Measurements from ENCODE around the gene UBE2E3.
"Not testable (repeated sequence)": the region's sequence is repeated elsewhere in the genome, so short reads cannot be mapped to it uniquely, and the experiment has no call there.

Gene UBE2E3

GRCh38 chr2:181036848-181037603, 56.6 kb downstream of the UBE2E3 start:
- no peak for DNase-seq

DNA sequence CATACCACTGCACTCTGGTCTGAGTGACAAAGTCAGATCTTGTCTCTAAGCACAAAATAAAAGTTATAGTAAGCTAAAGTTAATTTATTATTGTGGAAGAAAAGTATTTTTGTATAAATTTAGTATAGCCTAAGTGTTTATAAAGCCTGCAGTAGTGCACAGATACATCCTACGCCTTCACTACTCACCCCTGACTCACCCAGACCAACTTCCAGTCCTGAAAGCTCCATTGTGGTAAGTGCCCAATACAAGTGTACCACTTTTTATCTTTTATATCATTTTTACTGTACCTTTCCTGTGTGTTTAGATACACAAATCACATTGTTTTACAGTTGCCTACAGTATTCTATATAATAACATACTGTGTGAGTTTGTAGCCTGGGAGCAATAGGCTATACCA, 57.5 kb downstream of the UBE2E3 start:
- no peak for DNase-seq

GRCh38 chr2:181038796-181039195, 58.4 kb downstream of the UBE2E3 start:
- DNase-seq, result no peak

- DNase-seq, result not testable (repeated sequence)
These were observed 60.4 kb downstream of the UBE2E3 start for GRCh38 chr2:181040839-181041238.

DNA sequence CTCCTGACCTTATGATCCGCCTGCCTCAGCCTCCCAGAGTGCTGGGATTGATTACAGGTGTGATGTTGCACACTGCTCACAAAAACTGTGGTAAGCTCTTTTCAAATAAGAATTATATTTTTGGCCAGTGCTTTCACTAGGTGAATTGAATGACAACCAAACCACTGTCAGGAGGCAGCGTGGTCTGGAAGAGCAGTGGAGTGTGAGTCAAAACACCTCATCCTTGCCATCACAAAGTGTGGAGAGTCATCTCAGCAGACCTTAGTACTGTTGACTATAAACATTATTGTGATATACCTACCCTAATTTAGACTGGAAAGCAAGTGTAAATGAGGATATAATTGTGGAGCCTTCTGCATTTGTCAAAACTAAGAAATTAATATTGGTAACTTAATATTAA, 61.3 kb downstream of the UBE2E3 start:
- DNase-seq, result no peak

- DNase-seq, result no peak
These were observed 62.3 kb downstream of the UBE2E3 start for GRCh38 chr2:181042706-181043105.

DNA sequence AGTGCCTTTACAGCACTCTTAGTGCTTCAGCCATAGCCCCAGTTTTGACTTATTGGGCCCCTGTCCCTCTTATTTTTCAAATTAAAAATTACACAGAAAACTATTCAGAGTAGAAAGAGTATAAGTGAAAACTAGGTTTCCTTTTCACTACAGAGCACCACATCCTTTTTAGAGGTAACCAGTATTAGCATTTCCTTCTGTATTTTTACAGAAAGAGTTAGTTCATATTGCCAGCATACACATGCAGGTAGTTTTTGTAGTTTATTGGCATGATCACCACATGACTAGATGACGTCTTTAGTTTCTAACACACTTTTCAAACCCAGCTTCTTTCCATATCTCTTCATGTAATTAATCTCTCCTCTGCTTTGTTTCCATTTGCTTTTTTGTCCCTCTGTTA, 66.4 kb downstream of the UBE2E3 start:
- DNase-seq, result no peak

DNA sequence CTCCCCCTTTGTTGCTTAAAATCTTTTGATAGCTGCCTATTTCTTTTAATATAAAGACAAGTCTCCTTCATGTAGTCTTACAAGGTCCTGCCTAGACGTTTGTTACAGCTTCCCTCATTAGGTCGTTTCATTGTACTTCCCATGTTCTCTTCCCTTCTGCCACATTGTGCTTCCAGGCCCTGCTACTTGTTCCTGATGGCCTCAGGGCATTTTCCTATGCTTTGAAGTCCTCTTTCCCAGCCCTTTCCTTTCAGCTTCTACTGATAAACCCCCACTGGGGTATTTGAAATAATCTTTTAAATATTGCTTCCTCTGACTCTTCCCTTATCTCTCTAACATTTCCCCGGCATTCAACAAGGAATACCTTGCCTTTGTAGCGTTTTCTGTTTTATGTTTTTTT, 67.4 kb downstream of the UBE2E3 start:
- no peak for DNase-seq

- DNase-seq, result no peak
These were observed 71.6 kb downstream of the UBE2E3 start for GRCh38 chr2:181051861-181052522.

DNA sequence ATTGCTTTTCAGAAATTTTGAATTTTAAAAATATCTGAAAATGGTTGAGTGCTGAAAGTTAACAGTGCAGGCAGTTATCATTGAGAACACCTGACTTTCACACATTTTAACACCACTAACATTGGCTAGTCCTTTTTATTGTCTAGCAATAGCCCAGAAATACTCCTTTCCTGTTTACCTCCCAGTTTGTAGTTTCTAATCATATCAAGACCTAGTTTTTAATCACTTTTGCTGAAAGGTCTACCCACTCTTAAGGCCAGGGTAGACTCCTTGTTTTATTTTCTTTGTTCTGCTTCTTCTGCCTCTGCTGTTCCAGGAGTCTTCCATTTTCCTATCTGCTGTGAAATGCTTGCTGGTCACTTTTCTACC, 72.1 kb downstream of the UBE2E3 start:
- DNase-seq, result no peak

DNA sequence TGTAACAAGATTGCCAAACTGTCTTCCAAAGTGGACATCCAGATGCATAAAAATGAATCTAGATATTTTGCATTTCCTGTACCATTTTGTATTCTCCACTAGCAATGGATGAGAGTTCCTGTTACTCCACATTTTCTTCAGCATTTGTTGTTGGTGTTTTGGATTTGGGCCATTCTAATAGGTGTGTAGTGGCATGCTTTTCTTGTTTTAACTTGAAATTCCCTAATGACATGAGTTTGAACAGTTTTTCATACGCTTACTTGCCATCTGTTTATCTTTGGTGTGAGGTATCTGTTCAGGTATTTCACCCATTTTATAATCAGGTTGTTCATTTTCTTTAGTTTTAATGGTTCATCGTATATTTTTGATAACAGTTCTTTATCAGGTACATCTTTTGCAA, 73.9 kb downstream of the UBE2E3 start:
- no peak for DNase-seq

DNA sequence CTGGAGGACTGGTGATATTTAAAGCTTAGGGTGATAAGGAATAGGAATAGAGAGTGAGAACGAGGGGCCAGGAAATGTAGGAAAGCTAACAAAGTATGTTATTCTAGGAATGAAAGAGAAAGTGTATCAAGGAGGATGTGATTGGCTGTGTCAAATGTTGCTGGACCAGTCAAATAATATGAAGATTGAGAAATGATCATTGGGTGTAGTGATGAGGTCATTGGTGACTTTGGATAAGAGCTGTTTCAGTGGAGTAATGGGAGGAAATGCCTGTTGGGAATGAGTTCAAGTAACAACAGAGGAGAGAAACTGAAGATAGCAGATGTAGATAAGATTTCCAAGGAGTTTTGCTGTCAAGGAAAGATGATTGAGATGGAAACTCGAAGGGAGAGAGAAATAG, 74.4 kb downstream of the UBE2E3 start:
- no peak for DNase-seq

DNA sequence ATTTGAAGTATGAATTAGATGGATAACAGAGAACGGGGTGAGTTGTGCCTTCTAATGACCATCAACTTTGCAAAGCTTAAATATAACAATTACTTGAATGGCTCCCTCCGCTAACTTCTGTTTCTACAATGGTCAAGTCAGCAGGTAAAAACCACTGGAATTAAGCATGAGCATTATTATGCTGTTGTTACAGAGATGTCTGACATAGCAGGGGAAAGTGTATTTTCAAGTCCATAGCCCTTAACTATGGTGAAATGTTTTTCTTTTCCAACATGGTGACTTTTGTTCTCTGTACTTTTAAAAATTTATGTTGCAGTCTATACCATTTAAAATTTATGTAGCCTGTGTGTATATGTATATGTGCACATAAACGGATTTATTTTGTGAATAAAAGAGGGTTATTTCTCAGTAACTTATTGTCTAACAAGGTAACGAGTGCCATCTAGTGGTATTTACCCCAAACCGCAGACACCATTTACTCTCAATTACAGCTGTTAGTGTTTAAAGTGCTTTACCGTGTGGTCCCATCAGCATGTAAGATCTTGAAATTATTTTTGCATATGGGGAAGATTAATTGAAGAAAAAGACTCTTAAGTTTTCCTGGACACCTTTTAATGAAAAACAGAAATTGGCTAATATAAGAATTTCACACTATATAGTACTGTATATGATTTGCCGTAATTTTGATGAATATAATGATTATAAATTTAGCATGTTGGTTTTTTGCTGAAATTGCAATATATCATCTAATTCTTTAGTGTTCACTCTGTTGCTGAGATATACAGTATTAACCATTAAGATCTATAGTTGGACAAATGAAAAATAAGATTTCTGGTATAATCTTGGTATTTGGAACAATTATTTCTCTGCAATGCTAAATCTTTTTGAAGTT, 78.2 kb downstream of the UBE2E3 start:
- DNase-seq, result no peak

- DNase-seq, result no peak
These were observed 83.3 kb downstream of the UBE2E3 start for GRCh38 chr2:181063696-181064095.

DNA sequence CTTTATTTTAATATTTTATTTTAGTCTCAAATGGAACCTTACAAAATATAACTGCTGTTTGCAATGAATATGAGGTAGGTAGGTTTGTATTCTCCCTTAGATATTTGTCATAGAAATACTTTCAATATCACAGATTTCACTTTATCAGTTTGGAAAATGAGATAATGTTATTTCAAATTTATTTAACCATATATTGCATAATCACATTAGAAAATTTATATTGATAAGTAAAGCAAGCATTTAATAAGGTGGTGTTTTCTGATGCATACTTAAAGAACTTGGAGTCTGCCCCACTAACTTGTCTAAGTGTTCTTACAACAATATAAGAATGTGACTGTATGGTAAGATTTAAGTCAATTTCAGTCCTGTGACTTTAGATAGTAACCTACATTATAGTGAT, 85.1 kb downstream of the UBE2E3 start:
- DNase-seq, result no peak

- no peak for DNase-seq
These were observed 85.9 kb downstream of the UBE2E3 start for GRCh38 chr2:181066333-181066732.

- no peak for DNase-seq
These were observed 89.9 kb downstream of the UBE2E3 start for GRCh38 chr2:181070119-181070835.

DNA sequence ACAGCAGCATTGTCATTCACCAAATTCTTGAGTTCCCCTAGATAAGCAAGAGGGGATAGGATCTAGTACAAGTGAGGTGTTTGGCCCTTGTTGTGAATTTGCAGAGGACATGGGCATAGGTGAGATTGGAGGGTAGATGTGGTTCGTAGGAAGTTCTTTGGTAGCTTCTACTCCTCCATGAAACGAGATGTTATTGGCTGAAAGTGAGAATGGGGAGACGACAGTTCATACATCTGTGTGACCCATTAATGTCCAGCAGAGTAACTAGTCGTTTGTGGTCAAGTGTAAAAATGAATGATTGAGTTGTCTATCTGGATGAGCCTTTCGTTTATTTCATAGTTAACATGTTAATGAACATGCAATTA, 90.4 kb downstream of the UBE2E3 start:
- no peak for DNase-seq

GRCh38 chr2:181072486-181073235, 92.3 kb downstream of the UBE2E3 start:
- no peak for DNase-seq

DNA sequence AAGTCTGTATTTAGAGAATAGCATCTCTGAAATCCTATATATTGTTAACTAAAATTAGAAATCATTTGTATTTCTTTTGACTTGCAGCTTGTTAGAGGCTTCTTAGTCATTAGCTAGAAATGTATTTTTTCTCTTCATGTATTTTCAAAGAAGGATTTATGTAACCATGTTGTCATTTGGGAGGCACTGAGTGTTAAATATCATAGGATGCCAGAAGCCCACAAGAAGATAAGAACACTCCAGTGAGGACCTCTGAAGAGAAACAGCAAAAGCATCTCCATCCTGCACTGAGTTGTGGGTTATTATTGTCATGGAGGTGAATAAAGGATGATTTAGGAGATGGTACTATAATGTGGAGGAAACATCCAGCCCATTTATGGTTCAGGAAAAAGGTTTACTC, 93.5 kb downstream of the UBE2E3 start:
- no peak for DNase-seq

GRCh38 chr2:181074457-181074856, 94.1 kb downstream of the UBE2E3 start:
- DNase-seq, result no peak

- no peak for DNase-seq
These were observed 96.3 kb downstream of the UBE2E3 start for GRCh38 chr2:181076658-181077057.
